LNCaP clone FGC (cell line): ENCODE data around the gene STK11IP.

ENCODE experiments used
- DNase-seq: peaks from one replicate; pipeline ENCODE4 v3.0.0-alpha.2; 2011; ENCODE audit warnings: low read depth
- H3K4me3 ChIP-seq: 2 replicates; pipeline ENCODE4 v1.5.1; 2011; ENCODE audit warnings: mild to moderate bottlenecking, low read depth, low read length, control low read depth
- TF ChIP-seq, protein P1 (sequence below): IDR thresholded peaks from 2 replicates; pipeline ENCODE4 v1.5.1; 2012; ENCODE audit warnings: mild to moderate bottlenecking; ENCODE audit not compliant: control insufficient read depth, insufficient read depth; ENCODE audit errors: extremely low read depth

Gene STK11IP

GRCh38 chr2:219627103-219628100 is 29.7 kb downstream of the STK11IP start, which contains the start of gene SLC4A3:
SLC4A3 (plus strand) TSS chr2:219627630; CDS start chr2:219627993, 363 bp downstream.
- H3K4me3 ChIP-seq, result peak within 1 kb of the TSS; percentile 56
- TF ChIP-seq, protein P1, sequence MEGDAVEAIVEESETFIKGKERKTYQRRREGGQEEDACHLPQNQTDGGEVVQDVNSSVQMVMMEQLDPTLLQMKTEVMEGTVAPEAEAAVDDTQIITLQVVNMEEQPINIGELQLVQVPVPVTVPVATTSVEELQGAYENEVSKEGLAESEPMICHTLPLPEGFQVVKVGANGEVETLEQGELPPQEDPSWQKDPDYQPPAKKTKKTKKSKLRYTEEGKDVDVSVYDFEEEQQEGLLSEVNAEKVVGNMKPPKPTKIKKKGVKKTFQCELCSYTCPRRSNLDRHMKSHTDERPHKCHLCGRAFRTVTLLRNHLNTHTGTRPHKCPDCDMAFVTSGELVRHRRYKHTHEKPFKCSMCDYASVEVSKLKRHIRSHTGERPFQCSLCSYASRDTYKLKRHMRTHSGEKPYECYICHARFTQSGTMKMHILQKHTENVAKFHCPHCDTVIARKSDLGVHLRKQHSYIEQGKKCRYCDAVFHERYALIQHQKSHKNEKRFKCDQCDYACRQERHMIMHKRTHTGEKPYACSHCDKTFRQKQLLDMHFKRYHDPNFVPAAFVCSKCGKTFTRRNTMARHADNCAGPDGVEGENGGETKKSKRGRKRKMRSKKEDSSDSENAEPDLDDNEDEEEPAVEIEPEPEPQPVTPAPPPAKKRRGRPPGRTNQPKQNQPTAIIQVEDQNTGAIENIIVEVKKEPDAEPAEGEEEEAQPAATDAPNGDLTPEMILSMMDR, result peak; percentile 28; the same call in 1 of the 2 replicates
- DNase-seq, result no peak

DNA sequence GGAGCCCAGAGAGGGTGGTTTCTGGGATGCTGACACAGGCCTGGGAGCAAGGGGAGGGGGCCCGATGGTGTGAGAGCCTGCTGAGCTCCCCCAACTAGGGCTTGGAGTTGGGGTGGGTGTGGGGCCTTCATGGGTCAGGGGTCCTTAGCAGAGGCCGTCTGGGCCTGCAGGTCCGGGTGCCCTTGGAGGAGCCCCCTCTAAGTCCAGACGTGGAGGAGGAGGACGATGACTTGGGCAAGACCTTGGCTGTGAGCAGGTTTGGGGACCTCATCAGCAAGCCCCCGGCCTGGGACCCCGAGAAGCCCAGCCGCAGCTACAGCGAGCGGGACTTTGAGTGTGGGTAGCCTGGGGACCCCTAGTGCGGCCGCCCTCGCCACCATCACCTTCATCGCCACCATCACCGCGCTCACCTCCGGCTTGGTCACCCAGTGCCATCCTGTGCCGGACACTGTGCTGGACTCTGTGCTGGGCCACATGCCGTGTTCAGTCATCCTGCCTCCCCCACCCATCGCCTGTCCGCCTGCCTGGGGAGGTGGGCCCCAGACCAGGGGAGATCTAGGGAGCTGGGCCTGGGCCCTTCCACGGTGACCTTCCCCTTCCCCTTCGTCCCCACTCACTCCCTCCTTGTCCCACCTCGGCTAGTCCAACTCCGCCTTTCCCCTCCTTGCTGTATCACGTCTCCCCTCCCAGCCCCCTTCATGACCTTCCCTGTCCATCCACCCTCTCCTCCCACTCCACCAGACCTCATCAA is 30.8 kb downstream of the STK11IP start:
- peak overlapping the region; percentile 56 for H3K4me3 ChIP-seq
- TF ChIP-seq, protein P1, result no peak
- DNase-seq, result no peak

DNA sequence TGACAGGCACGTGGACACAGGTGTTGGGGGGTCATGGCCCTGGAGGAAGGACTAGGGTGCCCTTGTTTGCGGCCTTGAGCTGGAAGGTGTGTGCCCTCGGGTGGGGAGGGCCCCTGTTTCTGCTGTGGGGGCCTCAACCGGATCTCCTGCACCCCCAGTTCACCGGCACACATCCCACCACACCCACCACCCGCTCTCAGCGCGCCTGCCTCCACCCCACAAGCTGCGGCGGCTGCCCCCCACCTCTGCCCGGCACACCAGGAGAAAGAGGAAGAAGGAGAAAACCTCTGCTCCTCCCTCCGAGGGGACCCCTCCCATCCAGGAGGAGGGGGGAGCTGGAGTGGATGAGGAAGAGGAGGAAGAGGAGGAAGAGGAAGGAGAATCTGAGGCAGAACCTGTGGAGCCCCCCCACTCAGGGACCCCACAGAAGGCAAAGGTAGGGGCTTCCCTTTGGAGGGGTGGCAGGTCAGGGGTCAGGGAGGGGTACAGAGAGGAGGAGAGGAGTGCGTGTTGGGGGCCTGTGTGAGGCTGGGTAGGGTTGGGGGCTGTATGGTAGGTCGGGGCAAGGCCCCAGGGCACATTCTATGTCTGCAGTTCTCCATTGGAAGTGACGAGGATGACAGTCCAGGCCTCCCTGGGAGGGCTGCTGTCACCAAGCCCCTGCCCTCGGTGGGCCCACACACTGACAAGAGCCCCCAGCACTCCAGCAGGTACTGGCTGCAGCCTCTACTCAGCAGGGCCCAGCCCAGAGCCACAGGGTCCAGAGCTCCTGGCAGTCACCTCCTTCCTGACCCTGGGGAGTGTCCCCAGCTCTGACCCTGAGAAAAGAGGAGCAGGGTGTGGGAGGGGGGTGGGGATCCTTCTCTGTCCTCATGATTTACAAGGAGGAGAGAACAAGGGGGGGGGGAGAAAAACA is 31.6 kb downstream of the STK11IP start:
- DNase-seq, result no peak
- H3K4me3 ChIP-seq, result no peak overlapping the region
- TF ChIP-seq, protein P1, result no peak

DNA sequence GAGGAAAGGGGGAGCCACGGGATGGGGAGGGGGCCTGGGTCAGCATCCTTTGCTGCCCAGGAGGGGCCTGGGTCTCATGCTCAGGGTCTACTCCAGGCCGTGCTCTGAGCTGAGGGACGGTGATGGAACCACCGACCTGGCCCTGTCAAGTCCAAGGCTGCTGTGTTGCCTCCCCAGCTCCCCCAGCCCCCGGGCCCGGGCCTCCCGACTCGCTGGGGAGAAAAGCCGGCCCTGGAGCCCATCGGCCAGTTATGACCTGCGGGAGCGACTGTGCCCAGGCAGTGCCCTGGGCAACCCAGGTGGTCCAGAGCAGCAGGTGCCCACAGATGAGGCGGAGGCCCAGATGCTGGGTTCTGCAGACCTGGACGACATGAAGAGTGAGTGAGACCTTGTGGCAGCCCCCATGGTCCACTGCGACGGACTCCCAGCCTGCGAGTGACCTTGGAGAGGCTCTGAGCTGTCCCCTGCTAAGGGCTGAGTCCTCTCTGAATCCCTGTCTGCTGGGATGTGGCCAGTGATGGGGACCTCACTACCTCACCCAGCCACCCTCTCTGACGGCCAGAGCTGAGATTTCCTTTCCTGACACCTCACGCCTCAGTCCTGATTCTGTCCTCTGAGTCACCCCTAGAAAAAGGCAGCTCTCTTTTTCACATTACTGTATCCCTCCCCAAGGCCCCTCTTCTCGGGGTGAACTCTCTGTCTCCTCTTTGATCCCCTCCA is 32.5 kb downstream of the STK11IP start:
- no peak for DNase-seq
- TF ChIP-seq, protein P1, result no peak
- no peak overlapping the region for H3K4me3 ChIP-seq

- TF ChIP-seq, protein P1, result no peak
- DNase-seq, result no peak
- H3K4me3 ChIP-seq, result no peak overlapping the region
Observed at GRCh38 chr2:219630770-219631405, 33.2 kb downstream of the STK11IP start.
